ENCODE results near the gene PGAM5. TPM values are rescaled to one million over a fixed set of nuclear protein-coding genes. Genes with fewer than 3 reads are reported as not detected.

PGAM5 gene
- total and polyA plus RNA-seq, 2 of the 13 experiments (the other 11 are each of a cell fraction or from before 2014, with no cell fraction given), result 18.0 to 77.9 TPM

DNA sequence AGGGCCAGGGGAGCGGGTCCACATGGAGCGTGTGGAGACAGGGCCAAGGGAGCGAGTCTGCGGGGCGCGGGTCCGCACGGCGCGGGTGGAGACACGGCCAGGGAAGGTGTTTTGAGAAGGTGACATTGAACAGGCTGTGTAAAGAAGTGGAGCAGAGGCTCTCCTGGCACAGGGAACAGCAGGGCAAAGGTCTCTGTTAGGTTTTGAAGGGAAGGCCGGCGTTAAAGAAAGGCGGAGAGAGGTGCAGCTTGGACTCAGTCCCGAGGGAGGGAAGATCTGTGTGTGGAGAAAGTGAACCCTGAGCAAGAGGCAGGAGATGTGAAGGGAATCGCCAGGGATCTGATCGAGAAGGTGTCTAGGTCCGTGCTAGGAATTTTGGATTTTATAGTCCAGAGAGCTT is 21.4 kb upstream of the PGAM5 start (continued):
- TF ChIP-seq, protein P1, sequence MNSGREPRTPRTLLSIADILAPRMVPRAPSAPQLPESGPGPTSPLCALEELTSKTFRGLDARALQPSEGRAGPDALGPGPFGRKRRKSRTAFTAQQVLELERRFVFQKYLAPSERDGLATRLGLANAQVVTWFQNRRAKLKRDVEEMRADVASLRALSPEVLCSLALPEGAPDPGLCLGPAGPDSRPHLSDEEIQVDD (CRISPR knock-in tag; IDR thresholded peaks at IDR 0.05; ENCODE audit: borderline replicate concordance), result no peak
- peak; percentile 46 for TF ChIP-seq SALL1 (CRISPR knock-in tag; IDR thresholded peaks at IDR 0.05)
- TF ChIP-seq ZNF34 (CRISPR knock-in tag; IDR thresholded peaks at IDR 0.05; ENCODE audit: borderline replicate concordance), result no peak
- no peak for TF ChIP-seq GTF3A (CRISPR knock-in tag; conservative IDR thresholded peaks at IDR 0.05)
- no peak for TF ChIP-seq MATR3 (CRISPR knock-in tag; IDR thresholded peaks at IDR 0.05)
- no peak for TF ChIP-seq NPAS2 (CRISPR knock-in tag; IDR thresholded peaks at IDR 0.05; ENCODE audit: borderline replicate concordance)
- TF ChIP-seq, protein P2, sequence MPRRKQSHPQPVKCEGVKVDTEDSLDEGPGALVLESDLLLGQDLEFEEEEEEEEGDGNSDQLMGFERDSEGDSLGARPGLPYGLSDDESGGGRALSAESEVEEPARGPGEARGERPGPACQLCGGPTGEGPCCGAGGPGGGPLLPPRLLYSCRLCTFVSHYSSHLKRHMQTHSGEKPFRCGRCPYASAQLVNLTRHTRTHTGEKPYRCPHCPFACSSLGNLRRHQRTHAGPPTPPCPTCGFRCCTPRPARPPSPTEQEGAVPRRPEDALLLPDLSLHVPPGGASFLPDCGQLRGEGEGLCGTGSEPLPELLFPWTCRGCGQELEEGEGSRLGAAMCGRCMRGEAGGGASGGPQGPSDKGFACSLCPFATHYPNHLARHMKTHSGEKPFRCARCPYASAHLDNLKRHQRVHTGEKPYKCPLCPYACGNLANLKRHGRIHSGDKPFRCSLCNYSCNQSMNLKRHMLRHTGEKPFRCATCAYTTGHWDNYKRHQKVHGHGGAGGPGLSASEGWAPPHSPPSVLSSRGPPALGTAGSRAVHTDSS (CRISPR knock-in tag; conservative IDR thresholded peaks at IDR 0.05), result no peak
- TF ChIP-seq, protein P3, sequence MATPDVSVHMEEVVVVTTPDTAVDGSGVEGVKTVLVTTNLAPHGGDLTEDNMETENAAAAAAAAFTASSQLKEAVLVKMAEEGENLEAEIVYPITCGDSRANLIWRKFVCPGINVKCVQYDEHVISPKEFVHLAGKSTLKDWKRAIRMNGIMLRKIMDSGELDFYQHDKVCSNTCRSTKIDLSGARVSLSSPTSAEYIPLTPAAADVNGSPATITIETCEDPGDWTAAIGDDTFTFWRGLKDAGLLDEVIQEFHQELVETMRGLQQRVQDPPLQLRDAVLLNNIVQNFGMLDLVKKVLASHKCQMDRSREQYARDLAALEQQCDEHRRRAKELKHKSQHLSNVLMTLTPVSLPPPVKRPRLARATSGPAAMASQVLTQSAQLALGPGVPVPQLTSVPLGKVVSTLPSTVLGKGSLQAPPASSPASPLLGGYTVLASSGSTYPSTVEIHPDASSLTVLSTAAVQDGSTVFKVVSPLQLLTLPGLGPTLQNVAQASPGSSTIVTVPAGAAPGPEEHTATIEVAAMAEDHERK (CRISPR knock-in tag; IDR thresholded peaks at IDR 0.05; ENCODE audit: low read depth), result no peak
- TF ChIP-seq PPARG (CRISPR knock-in tag; conservative IDR thresholded peaks at IDR 0.05), result 0 out of 2 replicates have a peak, but pooled peaks have one; percentile 26
- no peak for TF ChIP-seq GZF1 (CRISPR knock-in tag; IDR thresholded peaks at IDR 0.05)
- peak; percentile 35 for TF ChIP-seq ZFX (CRISPR knock-in tag; IDR thresholded peaks at IDR 0.05; ENCODE audit: low read depth)
- TF ChIP-seq HNF1A (IDR thresholded peaks at IDR 0.05; ENCODE audit: low read depth), result no peak
- TF ChIP-seq HNF1A (CRISPR knock-in tag; IDR thresholded peaks at IDR 0.05; ENCODE audit: borderline replicate concordance), result no peak
- peak; percentile 53; the same call in 1 of the 2 replicates for TF ChIP-seq HNF4G (IDR thresholded peaks at IDR 0.05; ENCODE audit: borderline replicate concordance, low read depth, low read length)
- TF ChIP-seq HNF4G (CRISPR knock-in tag; IDR thresholded peaks at IDR 0.05; ENCODE audit: borderline replicate concordance, low read depth), result no peak
- TF ChIP-seq STAG1 (CRISPR knock-in tag; IDR thresholded peaks at IDR 0.05), result no peak
- TF ChIP-seq ZNF549 (CRISPR knock-in tag; IDR thresholded peaks at IDR 0.05), result no peak
- no peak for TF ChIP-seq ATF7 (IDR thresholded peaks at IDR 0.05)
- TF ChIP-seq ATF7 (CRISPR knock-in tag; IDR thresholded peaks at IDR 0.05), result no peak
- TF ChIP-seq PHF20 (CRISPR knock-in tag; IDR thresholded peaks at IDR 0.05), result no peak
- TF ChIP-seq PLSCR1 (CRISPR knock-in tag; IDR thresholded peaks at IDR 0.05; ENCODE audit: borderline replicate concordance), result no peak
- TF ChIP-seq TBX2 (CRISPR knock-in tag; IDR thresholded peaks at IDR 0.05; ENCODE audit: borderline replicate concordance), result 0 out of 2 replicates have a peak, but pooled peaks have one; percentile 28
